ENCODE data around the gene RXRA.

RXRA gene

DNA sequence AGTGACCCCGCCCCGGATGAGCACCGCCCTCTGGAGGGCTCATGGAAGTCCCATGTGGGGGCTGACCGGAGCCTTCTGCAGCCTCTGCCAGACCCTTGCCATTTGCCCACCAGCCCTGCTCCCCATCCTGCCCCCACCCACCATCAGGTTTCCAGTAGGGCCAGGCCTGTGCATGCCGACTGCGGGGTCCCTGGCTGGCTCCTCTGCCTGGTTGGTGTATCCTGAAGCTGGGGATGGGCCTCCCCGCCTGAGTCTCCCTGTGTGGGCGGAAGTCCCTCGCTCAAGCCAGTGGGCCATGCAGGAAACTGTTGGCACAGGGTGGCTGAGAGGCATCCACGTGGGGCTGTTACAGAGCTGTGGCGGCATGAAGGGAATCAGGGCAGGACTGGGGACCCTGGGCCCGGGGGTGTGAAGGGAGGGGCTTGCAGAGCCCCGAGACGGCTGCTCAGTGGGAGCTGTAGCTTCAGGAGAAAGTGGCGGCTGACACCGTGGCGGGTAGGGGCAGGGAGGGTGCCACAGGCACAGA, 88.7 kb downstream of the RXRA start:
- no peak for DNase-seq (ENCODE audit: low read depth)
- no peak overlapping the region for H3K4me3 ChIP-seq (replicated peaks; ENCODE audit: low read depth, low read length)
- TF ChIP-seq, protein P1, sequence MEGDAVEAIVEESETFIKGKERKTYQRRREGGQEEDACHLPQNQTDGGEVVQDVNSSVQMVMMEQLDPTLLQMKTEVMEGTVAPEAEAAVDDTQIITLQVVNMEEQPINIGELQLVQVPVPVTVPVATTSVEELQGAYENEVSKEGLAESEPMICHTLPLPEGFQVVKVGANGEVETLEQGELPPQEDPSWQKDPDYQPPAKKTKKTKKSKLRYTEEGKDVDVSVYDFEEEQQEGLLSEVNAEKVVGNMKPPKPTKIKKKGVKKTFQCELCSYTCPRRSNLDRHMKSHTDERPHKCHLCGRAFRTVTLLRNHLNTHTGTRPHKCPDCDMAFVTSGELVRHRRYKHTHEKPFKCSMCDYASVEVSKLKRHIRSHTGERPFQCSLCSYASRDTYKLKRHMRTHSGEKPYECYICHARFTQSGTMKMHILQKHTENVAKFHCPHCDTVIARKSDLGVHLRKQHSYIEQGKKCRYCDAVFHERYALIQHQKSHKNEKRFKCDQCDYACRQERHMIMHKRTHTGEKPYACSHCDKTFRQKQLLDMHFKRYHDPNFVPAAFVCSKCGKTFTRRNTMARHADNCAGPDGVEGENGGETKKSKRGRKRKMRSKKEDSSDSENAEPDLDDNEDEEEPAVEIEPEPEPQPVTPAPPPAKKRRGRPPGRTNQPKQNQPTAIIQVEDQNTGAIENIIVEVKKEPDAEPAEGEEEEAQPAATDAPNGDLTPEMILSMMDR (IDR thresholded peaks at IDR 0.05; ENCODE audit: low read length, missing control alignments), result no peak

DNA sequence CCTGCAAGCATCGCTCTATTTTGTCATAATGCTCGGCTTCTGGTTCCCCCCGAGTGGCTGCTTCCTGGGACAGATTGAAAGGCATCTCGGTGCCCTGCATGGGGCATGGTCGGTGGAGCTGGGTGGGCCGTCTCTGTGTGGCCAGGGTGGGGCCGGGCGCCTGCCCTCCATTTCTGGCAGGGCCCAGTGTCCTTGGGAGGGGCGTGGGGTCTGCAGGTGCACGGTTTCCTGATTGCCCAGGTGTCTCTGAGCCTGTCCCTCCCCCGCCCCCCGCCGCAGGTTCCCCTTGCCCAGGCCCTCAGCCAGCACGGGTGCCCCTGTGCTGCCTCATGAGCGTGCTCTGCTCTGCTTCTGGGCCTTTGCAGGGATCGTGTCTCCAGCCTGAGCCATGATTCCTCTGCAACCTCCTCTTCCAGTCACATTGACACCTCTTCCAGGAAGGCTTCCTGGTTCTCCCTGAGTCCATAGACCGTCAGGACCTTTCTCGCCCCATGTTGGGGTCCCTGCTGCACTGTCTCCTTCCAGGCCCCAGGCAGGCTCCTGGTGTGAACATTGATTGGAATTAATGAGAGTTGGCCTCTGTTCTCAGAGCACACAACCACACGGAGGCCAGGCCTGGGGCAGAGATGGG, 90.2 kb downstream of the RXRA start:
- H3K4me3 ChIP-seq (replicated peaks; ENCODE audit: low read depth, low read length), result no peak overlapping the region
- TF ChIP-seq, protein P1 (IDR thresholded peaks at IDR 0.05; ENCODE audit: low read length, missing control alignments), result no peak
- DNase-seq (ENCODE audit: low read depth), result no peak

DNA sequence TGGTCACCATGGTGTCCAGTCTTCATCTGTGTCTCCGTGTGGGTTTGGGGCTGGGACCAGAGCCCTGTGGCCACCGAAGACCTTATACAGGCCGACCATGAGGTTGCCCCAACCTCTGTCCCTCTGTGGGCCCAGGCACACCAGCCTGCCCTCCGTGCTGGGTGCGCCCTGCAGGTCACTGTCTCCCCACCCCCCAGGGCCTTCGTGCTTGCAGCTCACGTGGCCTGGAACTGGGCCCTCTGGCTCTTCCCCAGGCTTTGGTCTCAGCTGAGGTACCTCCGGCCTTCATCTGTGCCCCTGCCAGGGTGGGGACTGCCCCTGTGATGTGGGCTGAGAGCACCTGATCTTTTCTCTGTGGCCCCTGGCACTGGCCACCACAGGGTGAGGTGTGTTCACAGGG, 92.1 kb downstream of the RXRA start:
- H3K4me3 ChIP-seq (replicated peaks; ENCODE audit: low read depth, low read length), result no peak overlapping the region
- TF ChIP-seq, protein P1 (IDR thresholded peaks at IDR 0.05; ENCODE audit: low read length, missing control alignments), result no peak
- no peak for DNase-seq (ENCODE audit: low read depth)

DNA sequence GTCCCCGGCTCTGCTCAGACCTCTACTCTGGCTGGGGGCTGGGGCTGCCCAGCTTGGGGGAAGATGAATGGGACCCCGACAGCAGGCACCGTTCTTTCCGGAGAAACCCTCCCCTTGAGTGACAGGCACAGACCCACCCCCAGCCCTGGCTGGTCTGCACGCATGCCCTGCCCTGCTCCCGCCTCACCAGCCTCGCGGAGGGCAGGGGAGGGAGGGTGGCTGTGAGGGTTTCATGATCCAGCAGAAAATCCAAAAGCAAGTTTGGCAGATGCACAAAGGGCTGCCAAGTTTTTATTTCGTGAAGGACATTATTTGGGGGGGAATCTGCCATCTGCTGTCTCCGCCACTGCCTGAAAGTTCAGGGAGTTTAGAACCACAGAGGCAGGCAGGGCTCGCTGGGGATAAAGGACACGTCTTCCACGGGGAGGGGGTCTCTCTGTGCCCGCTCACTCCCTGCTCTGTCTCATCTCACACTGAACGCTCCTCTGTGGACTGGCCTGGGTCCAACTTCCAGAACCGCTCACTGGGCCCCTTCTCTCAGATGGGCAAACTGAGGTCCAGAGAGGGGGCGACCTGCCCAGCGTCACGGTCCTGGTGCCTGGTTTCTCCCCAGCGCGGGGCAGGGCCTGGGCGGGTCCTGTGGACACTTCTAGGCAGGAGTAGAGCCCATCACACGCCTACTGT, 92.9 kb downstream of the RXRA start:
- TF ChIP-seq, protein P1 (IDR thresholded peaks at IDR 0.05; ENCODE audit: low read length, missing control alignments), result no peak
- no peak for DNase-seq (ENCODE audit: low read depth)
- no peak overlapping the region for H3K4me3 ChIP-seq (replicated peaks; ENCODE audit: low read depth, low read length)

DNA sequence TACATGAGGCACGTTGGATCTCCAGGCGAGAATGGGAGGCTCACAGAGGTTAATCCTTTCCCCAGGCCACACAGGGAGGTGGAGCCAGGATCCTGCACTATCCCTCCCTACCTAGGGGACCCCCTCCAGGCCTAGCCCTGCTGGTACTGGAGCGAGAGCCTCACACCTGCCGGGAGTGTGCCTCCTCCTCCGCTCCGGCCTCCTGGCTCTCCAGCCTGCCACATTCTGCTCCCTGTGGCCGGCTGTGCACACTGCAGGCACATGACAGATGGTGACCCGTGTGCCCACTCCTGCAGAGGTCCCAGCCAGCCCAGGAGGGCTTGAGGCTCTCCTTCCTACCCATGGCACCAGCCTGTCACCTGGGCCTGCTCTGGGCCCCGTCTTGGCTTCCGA, 93.4 kb downstream of the RXRA start:
- TF ChIP-seq, protein P1 (IDR thresholded peaks at IDR 0.05; ENCODE audit: low read length, missing control alignments), result peak; percentile 30
- DNase-seq (ENCODE audit: low read depth), result no peak
- no peak overlapping the region for H3K4me3 ChIP-seq (replicated peaks; ENCODE audit: low read depth, low read length)

DNA sequence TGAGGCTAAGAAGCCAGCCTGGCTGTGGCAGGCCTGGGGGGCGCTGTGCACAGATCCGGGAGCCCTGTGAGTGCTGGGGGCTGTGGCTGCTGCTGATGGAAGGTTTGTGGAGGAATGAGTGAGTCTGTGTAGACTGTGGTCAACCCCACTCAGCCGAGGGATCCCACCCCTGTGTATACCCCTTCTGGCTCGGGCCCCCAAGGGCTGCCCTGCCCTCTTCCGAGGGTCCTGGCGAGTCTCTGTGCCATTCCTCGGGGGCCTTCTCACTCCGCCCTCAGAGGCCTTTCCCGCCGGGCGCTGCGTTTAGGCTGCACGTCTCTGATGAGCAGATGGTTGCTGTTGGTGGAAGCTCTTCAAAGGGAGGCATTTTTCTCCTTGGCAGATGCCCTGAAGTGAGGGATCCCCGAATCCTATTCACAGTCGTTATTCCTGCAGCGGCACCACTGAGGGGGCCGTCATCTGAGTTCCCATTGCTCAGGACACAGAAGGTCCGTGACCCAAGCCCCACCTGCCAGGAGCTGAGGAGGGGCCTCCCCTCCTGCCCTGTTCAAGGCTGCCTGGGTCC, 94.1 kb downstream of the RXRA start:
- TF ChIP-seq, protein P1 (IDR thresholded peaks at IDR 0.05; ENCODE audit: low read length, missing control alignments), result no peak
- DNase-seq (ENCODE audit: low read depth), result no peak
- H3K4me3 ChIP-seq (replicated peaks; ENCODE audit: low read depth, low read length), result no peak overlapping the region
